Bronchial epithelial cell (primary cell): ENCODE data around the gene MS4A10. TPM values are rescaled to one million over a fixed set of nuclear protein-coding genes. Genes with fewer than 3 reads are reported as not detected.

ENCODE experiments used
- DNase-seq: peaks from one replicate; pipeline ENCODE4 v3.0.0-alpha.2; 2010; ENCODE audit warnings: low read depth
- FAIRE-seq: peaks from 2 replicates; lab custom pipeline; 2011; peaks lifted over from hg19 to GRCh38; lab: Jason Lieb, UNC
- H3K27me3 ChIP-seq: 2 replicates; pipeline ENCODE4 v1.5.1; 2011; ENCODE audit warnings: low read length; ENCODE audit not compliant: control insufficient read depth, insufficient read depth
- H3K36me3 ChIP-seq: 2 replicates; pipeline ENCODE4 v1.5.1; 2011; ENCODE audit warnings: low read length; ENCODE audit not compliant: control insufficient read depth, insufficient read depth
- H3K4me3 ChIP-seq: 2 replicates; pipeline ENCODE4 v1.5.1; 2011; ENCODE audit warnings: mild to moderate bottlenecking, low read depth, low read length, control low read depth
- CTCF ChIP-seq: IDR thresholded peaks from 2 replicates; pipeline ENCODE4 v1.5.1; 2011; ENCODE audit warnings: mild to moderate bottlenecking, moderate library complexity, low read length, control low read depth, inconsistent platforms; ENCODE audit not compliant: insufficient read depth, severe bottlenecking
- total RNA-seq: library from RNA; depleted of rRNA; stranded (reverse); fragments of >200 nt; gene quantifications from 2 replicates; pipeline ENCODE4 v1.2.1, GENCODE V29; 2014

Gene MS4A10
- total RNA-seq, 1 donor from 2014 or later = not detected

- H3K4me3 ChIP-seq = no peak overlapping the region
- H3K27me3 ChIP-seq = no peaks in the 10 kb centered on the region
- DNase-seq (no peak), FAIRE-seq (no peak)
- no peak for TF ChIP-seq CTCF
- H3K36me3 ChIP-seq = no peaks in the 10 kb centered on the region
Measured at GRCh38 chr11:60798631-60799030, 13.5 kb downstream of the MS4A10 start.

DNA sequence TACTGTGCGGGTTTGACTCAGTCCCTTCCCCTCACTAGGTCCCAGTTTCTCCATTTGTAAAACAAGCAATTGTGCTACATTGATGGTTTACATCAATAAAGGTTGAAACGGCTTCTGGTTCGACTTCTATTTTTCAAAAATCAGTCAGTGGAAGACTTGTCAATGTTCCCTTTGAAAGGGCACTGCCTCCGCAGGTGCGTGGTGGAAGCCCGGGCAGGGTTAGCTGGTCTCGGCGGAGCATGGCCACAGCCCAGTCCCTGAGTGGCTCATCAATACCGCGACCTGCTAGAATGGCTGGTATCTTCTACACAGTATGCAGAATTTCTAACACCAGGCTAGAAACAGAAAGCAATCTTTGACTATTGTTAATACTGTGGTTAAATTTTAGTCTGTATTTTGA is 16.1 kb downstream of the MS4A10 start:
- DNase-seq = no peak
- Histone ChIP-seq H3K36me3 (no peaks in the 10 kb centered on the region), H3K27me3 (no peaks in the 10 kb centered on the region), H3K4me3 (no peak overlapping the region)
- TF ChIP-seq CTCF = no peak
- FAIRE-seq = no peak

- Histone ChIP-seq H3K36me3 (no peaks in the 10 kb centered on the region), H3K4me3 (no peak overlapping the region), H3K27me3 (no peaks in the 10 kb centered on the region)
- no peak for DNase-seq
- no peak for FAIRE-seq
- no peak for TF ChIP-seq CTCF
Measured at GRCh38 chr11:60803273-60803936, 18.3 kb downstream of the MS4A10 start.

GRCh38 chr11:60809249-60809648 is 24.1 kb downstream of the MS4A10 start:
- no peak overlapping the region for H3K4me3 ChIP-seq

GRCh38 chr11:60809691-60810090 is 24.6 kb downstream of the MS4A10 start:
- FAIRE-seq (no peak), DNase-seq (no peak)
- no peak for TF ChIP-seq CTCF
- Histone ChIP-seq H3K4me3 (no peak overlapping the region), H3K27me3 (no peaks in the 10 kb centered on the region), H3K36me3 (no peaks in the 10 kb centered on the region)

More at GRCh38 chr11:60809249-60809648, 24.1 kb downstream of the MS4A10 start:
- TF ChIP-seq CTCF = no peak
- Histone ChIP-seq H3K36me3 (no peaks in the 10 kb centered on the region), H3K27me3 (no peaks in the 10 kb centered on the region)
- FAIRE-seq (no peak), DNase-seq (no peak)

DNA sequence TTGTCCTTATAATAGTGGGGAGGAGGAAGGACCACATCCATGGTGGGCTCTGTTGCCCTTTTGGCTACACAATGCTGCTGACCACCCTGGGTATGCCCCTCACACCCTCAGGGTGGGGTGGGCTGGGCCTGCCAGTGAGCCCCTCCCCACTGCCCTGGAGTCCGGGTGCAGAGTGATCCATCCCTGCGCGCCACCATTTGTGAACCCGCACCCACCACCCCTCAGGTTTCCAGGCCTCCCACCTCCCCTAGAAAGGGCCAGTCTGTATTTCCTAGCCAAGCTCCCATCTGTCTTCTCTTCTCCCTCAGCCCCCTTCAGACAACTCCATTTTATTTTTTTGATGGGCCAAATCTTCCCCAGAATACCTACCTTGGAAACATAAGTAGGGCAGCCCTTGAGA is 25.0 kb downstream of the MS4A10 start:
- no peaks in the 10 kb centered on the region for H3K27me3 ChIP-seq
- FAIRE-seq (no peak), DNase-seq (no peak)
- no peak overlapping the region for H3K4me3 ChIP-seq
- H3K36me3 ChIP-seq = no peaks in the 10 kb centered on the region
- no peak for TF ChIP-seq CTCF
